Measurements from ENCODE around the gene NMT1. TPM values are rescaled to one million over a fixed set of nuclear protein-coding genes. Genes with fewer than 3 reads are reported as not detected.

The NMT1 gene
- total and polyA plus RNA-seq, 2 of the 13 experiments (the other 11 are each of a cell fraction or from before 2014, with no cell fraction given), result 75.7 to 142 TPM

DNA sequence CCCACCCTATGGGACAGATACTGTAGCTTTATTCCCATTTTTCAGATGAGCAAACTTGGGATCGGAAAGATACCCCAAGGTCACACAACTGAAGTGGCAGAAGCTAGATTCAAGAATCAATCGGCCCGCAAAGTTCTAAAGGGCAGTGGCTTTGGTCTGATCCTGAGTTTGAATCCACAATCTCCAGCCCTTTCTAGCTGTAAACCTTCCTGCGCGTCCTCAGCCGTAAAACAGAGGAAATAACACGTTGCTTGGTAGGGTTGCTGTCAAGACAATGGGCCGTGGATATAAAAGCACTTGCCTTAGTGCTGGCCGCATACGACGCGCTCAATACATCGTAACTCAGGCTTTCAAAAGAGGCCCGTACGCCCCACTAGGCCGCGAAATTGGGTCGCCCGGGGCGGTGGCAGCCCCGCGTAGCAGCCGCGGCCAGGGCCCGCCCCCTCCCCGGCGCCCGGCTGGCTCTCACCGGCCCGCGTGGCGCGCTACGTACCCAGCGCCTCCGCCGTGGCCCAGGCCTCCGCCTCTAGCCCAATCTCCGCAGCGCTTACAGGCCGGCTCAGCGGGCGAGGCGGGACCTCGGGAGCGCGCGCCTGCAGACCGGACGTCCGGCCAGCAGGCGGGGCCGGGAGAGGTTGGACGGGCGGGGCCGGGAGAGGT lies 9.9 kb upstream of the NMT1 start, which contains the start of gene DCAKD (continued):
- TF ChIP-seq NFKBIZ (CRISPR knock-in tag; IDR thresholded peaks at IDR 0.05) (no peak), ZNF552 (CRISPR knock-in tag; IDR thresholded peaks at IDR 0.05; ENCODE audit: borderline replicate concordance) (no peak), SIN3A (IDR thresholded peaks at IDR 0.05; ENCODE audit: borderline replicate concordance, low read depth, low read length) (peak; percentile 88), RCOR2 (CRISPR knock-in tag; IDR thresholded peaks at IDR 0.05) (no peak), TBP (CRISPR knock-in tag; IDR thresholded peaks at IDR 0.05) (no peak), RBM39 (IDR thresholded peaks at IDR 0.05; ENCODE audit: low read depth, low read length, poor library complexity, severe bottlenecking) (no peak), ZNF121 (CRISPR knock-in tag; IDR thresholded peaks at IDR 0.05) (peak; percentile 65; the same call in 1 of the 2 replicates), SRSF4 (IDR thresholded peaks at IDR 0.05; ENCODE audit: low read depth, low read length, poor library complexity, severe bottlenecking) (no peak), GTF3A (CRISPR knock-in tag; conservative IDR thresholded peaks at IDR 0.05) (no peak), ZNF749 (CRISPR knock-in tag; IDR thresholded peaks at IDR 0.05; ENCODE audit: borderline replicate concordance) (no peak), MIXL1 (CRISPR knock-in tag; IDR thresholded peaks at IDR 0.05) (no peak), ATF7-NPFF (CRISPR knock-in tag; IDR thresholded peaks at IDR 0.05; ENCODE audit: low read depth) (0 out of 2 replicates have a peak, but pooled peaks have one; percentile 21), ZGPAT (CRISPR knock-in tag; IDR thresholded peaks at IDR 0.05) (peak; percentile 64; the same call in 1 of the 2 replicates), SCMH1 (CRISPR knock-in tag; IDR thresholded peaks at IDR 0.05; ENCODE audit: borderline replicate concordance) (no peak), ZFP91 (CRISPR knock-in tag; IDR thresholded peaks at IDR 0.05; ENCODE audit: borderline replicate concordance) (peak; percentile 31), ZMAT3 (CRISPR knock-in tag; conservative IDR thresholded peaks at IDR 0.05) (peak; percentile 38; the same call in 1 of the 2 replicates), YY1 (IDR thresholded peaks at IDR 0.05; ENCODE audit: insufficient read depth, insufficient replicate concordance, low read depth, low read length) (peak; percentile 75), HNF4G (IDR thresholded peaks at IDR 0.05; ENCODE audit: borderline replicate concordance, low read depth, low read length) (0 out of 2 replicates have a peak, but pooled peaks have one; percentile 0), HNF4G (CRISPR knock-in tag; IDR thresholded peaks at IDR 0.05; ENCODE audit: borderline replicate concordance, low read depth) (no peak), KAT8 (CRISPR knock-in tag; IDR thresholded peaks at IDR 0.05) (no peak; the same call in 1 of the 2 replicates), GATA4 (IDR thresholded peaks at IDR 0.05; ENCODE audit: borderline replicate concordance, low read depth) (no peak; the same call in 1 of the 2 replicates), ATF7 (IDR thresholded peaks at IDR 0.05) (no peak), ATF7 (CRISPR knock-in tag; IDR thresholded peaks at IDR 0.05) (no peak), ZBTB49 (CRISPR knock-in tag; IDR thresholded peaks at IDR 0.05; ENCODE audit: borderline replicate concordance) (no peak)
- TF ChIP-seq, protein P1, sequence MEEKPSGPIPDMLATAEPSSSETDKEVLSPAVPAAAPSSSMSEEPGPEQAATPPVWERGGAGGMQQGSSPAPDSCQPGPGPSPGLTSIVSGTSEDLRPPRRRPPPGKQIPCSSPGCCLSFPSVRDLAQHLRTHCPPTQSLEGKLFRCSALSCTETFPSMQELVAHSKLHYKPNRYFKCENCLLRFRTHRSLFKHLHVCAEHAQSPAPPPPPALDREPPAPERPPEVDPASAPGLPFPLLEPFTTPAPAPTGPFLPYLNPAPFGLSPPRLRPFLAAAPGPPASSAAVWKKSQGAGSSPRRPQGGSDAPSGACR (CRISPR knock-in tag; IDR thresholded peaks at IDR 0.05), result no peak; the same call in 1 of the 2 replicates

All from HepG2 (cell line).